NCI-H146 (cell line): ENCODE data around the gene ALB.

Experiments
- DNase-seq: peaks from one replicate; lab custom pipeline; 2025; lab: John Stamatoyannopoulos, UW

Gene ALB

DNA sequence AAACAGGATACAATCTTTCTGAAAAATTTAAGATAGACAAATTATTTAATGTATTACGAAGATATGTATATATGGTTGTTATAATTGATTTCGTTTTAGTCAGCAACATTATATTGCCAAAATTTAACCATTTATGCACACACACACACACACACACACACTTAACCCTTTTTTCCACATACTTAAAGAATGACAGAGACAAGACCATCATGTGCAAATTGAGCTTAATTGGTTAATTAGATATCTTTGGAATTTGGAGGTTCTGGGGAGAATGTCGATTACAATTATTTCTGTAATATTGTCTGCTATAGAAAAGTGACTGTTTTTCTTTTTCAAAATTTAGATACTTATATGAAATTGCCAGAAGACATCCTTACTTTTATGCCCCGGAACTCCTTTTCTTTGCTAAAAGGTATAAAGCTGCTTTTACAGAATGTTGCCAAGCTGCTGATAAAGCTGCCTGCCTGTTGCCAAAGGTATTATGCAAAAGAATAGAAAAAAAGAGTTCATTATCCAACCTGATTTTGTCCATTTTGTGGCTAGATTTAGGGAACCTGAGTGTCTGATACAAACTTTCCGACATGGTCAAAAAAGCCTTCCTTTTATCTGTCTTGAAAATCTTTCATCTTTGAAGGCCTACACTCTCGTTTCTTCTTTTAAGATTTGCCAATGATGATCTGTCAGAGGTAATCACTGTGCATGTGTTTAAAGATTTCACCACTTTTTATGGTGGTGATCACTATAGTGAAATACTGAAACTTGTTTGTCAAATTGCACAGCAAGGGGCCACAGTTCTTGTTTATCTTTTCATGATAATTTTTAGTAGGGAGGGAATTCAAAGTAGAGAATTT is 5.2 kb downstream of the ALB start:
- no peak for DNase-seq

- DNase-seq = no peak
These were observed 6.0 kb downstream of the ALB start for GRCh38 chr4:73409978-73410548.

DNA sequence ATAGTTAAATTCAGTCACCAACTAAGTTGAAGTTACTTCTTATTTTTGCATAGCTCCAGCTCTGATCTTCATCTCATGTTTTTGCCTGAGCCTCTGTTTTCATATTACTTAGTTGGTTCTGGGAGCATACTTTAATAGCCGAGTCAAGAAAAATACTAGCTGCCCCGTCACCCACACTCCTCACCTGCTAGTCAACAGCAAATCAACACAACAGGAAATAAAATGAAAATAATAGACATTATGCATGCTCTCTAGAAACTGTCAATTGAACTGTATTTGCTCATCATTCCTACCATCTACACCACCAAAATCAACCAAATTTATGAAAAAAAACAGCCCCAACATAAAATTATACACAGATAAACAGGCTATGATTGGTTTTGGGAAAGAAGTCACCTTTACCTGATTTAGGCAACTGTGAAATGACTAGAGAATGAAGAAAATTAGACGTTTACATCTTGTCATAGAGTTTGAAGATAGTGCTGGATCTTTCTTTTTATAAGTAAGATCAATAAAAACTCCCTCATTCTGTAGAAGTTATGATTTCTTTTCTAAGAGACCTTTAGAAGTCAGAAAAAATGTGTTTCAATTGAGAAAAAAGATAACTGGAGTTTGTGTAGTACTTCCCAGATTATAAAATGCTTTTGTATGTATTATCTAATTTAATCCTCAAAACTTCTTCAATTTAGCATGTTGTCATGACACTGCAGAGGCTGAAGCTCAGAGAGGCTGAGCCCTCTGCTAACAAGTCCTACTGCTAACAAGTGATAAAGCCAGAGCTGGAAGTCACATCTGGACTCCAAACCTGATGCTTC is 7.0 kb downstream of the ALB start:
- DNase-seq = no peak

GRCh38 chr4:73411731-73412414 is 7.8 kb downstream of the ALB start:
- DNase-seq = no peak

- no peak for DNase-seq
These were observed 9.2 kb downstream of the ALB start for GRCh38 chr4:73413294-73413755.

GRCh38 chr4:73414936-73415271 is 10.8 kb downstream of the ALB start:
- no peak for DNase-seq

DNA sequence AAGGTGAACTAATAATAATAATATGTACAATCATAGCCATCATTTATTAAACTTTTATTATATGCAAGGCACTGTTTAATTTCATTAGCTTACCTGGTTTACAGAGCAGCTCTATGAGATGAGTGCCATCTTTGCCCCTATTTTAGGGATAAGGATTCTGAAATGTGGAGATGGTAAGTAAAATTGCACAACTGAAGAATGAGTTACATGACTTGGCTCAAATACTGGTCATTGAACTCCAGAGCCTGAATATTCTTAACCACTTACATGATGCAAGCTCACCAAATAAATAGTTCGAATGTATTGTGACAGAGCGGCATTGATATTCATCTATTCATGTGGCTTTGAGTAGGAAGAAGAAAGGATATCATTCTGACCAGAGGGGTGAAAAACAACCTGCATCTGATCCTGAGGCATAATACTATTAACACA is 11.7 kb downstream of the ALB start:
- DNase-seq = no peak

GRCh38 chr4:73416423-73417087 is 12.5 kb downstream of the ALB start:
- DNase-seq = no peak

GRCh38 chr4:73417342-73417741 is 13.3 kb downstream of the ALB start:
- no peak for DNase-seq

DNA sequence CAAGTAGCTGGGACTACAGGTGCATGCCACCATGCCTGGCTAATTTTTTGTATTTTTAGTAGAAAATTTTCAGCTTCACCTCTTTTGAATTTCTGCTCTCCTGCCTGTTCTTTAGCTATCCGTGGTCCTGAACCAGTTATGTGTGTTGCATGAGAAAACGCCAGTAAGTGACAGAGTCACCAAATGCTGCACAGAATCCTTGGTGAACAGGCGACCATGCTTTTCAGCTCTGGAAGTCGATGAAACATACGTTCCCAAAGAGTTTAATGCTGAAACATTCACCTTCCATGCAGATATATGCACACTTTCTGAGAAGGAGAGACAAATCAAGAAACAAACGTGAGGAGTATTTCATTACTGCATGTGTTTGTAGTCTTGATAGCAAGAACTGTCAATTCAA is 13.9 kb downstream of the ALB start:
- DNase-seq = no peak

DNA sequence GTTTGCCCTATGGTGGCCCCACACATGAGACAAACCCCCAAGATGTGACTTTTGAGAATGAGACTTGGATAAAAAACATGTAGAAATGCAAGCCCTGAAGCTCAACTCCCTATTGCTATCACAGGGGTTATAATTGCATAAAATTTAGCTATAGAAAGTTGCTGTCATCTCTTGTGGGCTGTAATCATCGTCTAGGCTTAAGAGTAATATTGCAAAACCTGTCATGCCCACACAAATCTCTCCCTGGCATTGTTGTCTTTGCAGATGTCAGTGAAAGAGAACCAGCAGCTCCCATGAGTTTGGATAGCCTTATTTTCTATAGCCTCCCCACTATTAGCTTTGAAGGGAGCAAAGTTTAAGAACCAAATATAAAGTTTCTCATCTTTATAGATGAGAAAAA is 14.6 kb downstream of the ALB start:
- DNase-seq = no peak

- no peak for DNase-seq
These were observed 15.3 kb downstream of the ALB start for GRCh38 chr4:73419106-73420038.

- no peak for DNase-seq
These were observed 16.5 kb downstream of the ALB start for GRCh38 chr4:73420615-73421014.

GRCh38 chr4:73421708-73422457 is 17.8 kb downstream of the ALB start:
- DNase-seq = peak; percentile 50

GRCh38 chr4:73422458-73422752 is 18.3 kb downstream of the ALB start:
- DNase-seq = no peak

- DNase-seq = no peak
These were observed 19.1 kb downstream of the ALB start for GRCh38 chr4:73423184-73423583.

- no peak for DNase-seq
These were observed 22.6 kb downstream of the ALB start for GRCh38 chr4:73426666-73427065.

DNA sequence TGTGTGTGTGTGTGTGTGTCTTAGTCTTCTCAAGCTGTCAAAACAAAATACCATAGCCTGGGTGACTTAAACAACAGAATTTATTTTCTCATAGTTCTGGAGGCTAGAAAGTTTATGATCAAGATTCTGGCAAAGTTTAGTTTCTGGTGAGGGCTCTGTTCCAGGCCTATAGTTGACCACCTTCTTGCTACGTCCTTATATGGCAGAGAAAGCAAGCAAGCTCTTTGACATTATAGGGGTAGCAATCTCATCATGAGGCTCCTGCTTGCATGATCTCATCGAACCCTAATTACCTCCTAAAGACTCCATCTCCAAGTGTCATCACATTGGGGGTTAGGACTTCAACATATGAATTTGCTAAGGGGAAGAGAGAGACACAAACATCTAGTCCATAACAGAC is 25.0 kb downstream of the ALB start:
- DNase-seq = no peak

DNA sequence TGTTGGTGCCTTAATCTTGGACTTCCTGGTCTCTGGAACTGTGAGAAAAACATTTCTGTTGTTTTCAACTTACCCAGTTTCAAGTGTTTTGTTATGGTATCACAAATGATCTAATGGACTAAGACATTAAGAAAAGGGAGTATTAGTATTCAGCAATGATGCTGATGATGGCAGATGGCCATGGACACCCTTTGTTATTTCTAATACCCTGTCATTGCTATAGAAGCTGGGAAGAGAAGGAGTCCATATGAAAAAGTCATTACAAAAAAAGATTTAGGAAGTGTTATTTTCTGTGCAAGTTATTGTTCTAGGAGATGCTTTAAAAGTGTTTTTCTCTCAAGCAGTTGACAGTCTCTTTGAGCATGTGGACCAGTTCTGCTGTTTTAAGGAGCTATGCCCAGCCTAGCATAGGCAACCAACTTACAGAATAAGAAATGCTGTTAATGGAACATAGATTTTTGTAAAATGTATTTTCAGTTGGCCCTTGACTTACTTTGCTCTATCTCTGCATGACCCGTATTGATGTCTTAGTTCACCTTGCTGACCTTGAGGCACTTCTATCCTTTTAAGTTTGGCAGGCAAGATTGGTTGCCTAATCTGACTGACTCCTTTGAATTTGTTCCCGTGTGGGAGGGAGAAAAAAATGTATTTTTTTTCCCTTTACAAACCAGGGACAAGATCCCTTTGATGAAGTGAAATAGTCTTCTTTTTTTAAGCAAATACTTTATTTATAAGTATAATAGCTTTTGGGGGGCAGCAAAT is 25.9 kb downstream of the ALB start:
- DNase-seq = no peak
